Omental fat pad (tissue), 4 donors: Measurements from ENCODE around the gene BICRA. TPM values are rescaled to one million over a fixed set of nuclear protein-coding genes. Genes with fewer than 3 reads are reported as not detected.
"Not testable (repeated sequence)": the region's sequence is repeated elsewhere in the genome, so short reads cannot be mapped to it uniquely, and the experiment has no call there.

ENCODE experiments used
- ATAC-seq: fragments of 150-250 bp; one replicate; pipeline ENCODE4 v1.9.1; 2016; ENCODE audit warnings: mild to moderate bottlenecking, moderate library complexity; ENCODE audit not compliant: low FRiP score
- DNase-seq: peaks from one replicate; pipeline ENCODE4 v3.0.0-alpha.2; 2019; ENCODE audit warnings: low spot score
- CTCF ChIP-seq, 3 donors: fragments of 450-650 bp; IDR thresholded peaks; one replicate each; pipeline ENCODE4 v1.5.1; 2016 to 2017; ENCODE audit warnings: antibody characterized with exemption in 3 of 3, mild to moderate bottlenecking in 3 of 3, moderate library complexity in 2 of 3
- total RNA-seq, 4 donors: library from RNA; depleted of rRNA; stranded (reverse); fragments of >200 nt; gene quantifications; one replicate each; pipeline ENCODE4 v1.1.0, GENCODE V29; 2016

Gene BICRA
- total RNA-seq, 4 donors from 2014 or later = 3.2 to 20.3 (median 6.8) TPM

DNA sequence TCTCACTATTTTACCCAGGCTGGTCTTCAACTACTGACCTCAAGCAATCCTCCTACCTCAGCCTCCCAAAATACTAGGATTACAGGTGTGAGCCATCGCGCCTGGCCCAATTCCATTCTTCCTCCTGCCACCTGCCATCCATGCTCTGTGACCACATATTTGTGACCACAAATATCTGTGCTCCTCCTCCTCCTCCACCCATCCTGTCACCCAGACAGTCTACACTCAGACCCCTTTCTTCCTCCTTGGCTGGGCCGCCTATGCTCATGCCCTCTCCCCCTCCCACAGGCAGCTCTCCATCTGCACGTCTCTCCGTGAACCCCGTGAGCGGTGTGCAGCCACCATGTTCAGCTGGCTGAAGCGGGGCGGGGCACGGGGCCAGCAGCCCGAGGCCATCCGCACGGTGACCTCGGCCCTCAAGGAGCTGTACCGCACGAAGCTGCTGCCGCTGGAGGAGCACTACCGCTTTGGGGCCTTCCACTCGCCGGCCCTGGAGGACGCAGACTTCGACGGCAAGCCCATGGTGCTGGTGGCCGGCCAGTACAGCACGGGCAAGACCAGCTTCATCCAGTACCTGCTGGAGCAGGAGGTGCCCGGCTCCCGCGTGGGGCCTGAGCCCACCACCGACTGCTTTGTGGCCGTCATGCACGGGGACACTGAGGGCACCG, 107.5 kb downstream of the BICRA start:
- ATAC-seq (no peak), DNase-seq (no peak)
- TF ChIP-seq CTCF (IDR thresholded peaks at IDR 0.05) = no peak

- not testable (repeated sequence) for ATAC-seq, DNase-seq
These were observed 109.6 kb downstream of the BICRA start for GRCh38 chr19:47718415-47719046.

DNA sequence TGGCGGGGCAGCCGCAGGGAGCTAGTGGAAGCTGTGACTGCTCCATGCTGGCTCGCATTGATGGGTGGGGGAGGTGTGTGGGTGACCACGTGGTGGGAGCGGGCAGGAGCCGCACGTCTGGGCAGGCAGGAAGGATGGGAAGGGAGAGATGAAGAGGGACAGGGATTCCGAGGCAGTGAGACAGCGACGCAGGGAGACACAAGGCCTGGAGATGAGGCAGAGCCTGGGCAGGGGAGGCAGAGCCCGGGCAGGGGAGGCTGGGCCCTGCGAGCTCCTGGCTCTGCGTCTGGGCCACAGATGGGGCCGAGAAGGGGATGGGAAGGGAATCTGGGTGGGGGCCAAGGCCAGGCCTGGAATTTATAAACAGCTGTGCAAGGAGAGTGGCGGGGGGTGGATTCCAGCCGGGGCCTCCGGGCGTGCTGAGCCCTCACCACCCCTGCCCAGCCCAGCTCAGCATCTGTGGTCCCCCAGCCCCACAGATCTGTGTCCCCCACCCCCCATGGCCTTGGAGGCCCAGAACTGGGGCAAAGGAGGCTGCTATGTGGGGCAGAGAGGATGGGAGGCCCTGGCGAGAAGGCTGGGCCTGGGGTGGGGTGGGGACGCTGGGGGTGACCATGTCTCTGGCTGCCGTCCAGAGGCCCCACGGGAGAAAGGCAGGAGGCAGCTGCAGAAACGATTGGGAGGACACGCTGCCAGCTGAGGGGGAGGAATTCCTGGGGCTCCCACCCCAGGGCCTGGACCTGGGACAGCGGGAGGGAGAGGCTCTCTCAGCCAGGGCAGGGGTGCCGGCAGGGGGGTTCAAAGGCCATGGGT, 110.3 kb downstream of the BICRA start:
- ATAC-seq (peak; percentile 86), DNase-seq (peak; percentile 47)
- no peak for TF ChIP-seq CTCF (IDR thresholded peaks at IDR 0.05)

- ATAC-seq (no peak), DNase-seq (no peak)
- no peak for TF ChIP-seq CTCF (IDR thresholded peaks at IDR 0.05)
These were observed 111.9 kb downstream of the BICRA start for GRCh38 chr19:47720669-47721422.

DNA sequence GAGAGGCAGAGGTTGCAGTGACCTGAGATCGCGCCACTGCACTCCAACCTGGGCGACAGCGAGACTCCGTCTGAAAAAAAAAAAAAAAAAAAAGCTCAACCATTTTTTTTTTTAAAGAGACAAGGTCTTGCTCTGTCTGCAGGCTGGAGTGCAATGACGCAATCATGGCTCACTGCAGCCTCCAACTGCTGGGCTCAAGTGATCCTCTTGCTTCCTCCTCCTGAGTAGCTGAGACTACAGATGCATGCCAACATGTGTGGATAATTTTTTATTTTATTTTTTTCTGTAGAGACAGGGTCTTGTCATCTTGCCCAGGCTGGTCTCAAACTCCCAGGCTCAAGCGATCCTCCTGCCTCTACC, 114.6 kb downstream of the BICRA start:
- ATAC-seq = no peak
- TF ChIP-seq CTCF (IDR thresholded peaks at IDR 0.05) = no peak
- DNase-seq = no peak

DNA sequence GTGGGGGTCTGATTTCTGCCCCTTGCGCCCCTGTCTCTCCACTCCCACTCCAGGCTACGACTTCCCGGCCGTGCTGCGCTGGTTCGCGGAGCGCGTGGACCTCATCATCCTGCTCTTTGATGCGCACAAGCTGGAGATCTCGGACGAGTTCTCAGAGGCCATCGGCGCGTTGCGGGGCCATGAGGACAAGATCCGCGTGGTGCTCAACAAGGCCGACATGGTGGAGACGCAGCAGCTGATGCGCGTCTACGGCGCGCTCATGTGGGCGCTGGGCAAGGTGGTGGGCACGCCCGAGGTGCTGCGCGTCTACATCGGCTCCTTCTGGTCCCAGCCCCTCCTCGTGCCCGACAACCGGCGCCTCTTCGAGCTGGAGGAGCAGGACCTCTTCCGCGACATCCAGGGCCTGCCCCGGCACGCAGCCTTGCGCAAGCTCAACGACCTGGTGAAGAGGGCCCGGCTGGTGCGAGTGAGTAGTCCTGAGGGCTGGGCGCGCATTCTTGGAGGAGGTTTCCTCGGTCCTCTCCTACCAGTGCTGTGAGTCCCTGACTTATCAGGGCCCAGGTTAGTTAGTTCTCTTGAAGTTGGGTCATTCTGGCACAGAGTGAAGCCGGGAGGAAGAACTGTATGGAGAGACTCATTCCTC, 116.9 kb downstream of the BICRA start:
- DNase-seq (no peak), ATAC-seq (no peak)
- no peak for TF ChIP-seq CTCF (IDR thresholded peaks at IDR 0.05)
